Stimulated activated CD8-positive, alpha-beta memory T cell treated with anti-CD3 and anti-CD28 coated beads, Interleukin-4, amount 100 ng/mL, for 1 hour (primary cell): ENCODE data around the gene AP4M1.

Experiments
- DNase-seq, 2 donors: peaks; one replicate each; pipeline ENCODE4 v3.0.0-alpha.2; 2020; ENCODE audit warnings: low read depth in 2 of 2, low spot score in 1 of 2

Gene AP4M1

DNA sequence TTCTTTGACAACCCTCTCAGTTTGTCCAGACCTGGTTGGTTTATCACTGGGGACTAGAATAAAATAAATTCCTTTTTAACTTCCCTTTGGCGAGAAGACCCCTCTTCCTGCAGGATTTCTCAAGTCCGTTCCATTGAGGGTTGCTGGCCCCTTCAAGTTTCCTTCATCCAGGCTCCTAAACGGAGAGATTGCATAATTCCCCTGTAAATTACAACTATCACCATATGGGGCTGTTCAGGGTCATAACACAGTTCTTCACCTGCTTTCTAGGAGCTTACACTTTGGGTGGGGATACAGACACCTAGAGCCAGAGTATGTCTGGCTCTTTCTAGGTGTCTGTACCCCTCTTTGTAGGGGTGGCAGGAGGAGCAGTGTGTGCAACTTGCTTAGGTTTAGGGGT lies 15.9 kb upstream of the AP4M1 start:
- no peak for DNase-seq

DNA sequence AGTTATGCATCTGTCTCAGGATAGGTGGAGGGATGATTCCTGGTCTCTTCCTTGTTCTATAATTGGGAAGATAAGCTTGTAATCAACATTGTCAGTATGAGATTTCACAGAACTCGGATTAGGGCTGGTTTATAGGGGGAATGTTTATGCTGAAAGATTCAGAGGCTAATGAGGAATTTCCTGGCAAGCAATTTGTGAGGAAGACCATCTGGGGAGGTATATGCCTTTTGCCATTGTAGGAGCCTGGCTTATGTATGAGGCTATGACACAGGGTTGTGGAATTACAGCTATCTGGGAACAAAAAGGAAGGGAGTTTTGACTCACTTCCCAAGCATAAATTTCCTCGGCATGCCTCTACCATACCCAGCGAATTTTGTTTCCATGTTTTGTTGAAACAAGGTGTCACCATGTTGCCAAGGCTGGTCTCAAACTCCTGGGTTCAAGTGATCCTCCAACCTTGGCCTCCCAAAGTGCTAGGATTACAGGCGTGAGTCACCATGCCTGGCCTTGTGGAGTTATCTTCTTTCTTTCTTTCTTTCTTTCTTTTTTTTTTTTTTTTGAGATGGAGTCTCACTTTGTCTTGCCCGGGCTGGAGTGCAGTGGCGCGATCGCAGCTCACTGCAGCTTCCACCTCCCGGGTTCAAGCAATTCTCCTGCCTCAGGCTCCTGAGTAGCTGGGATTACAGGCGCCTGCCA lies 14.2 kb upstream of the AP4M1 start:
- DNase-seq, result no peak

DNA sequence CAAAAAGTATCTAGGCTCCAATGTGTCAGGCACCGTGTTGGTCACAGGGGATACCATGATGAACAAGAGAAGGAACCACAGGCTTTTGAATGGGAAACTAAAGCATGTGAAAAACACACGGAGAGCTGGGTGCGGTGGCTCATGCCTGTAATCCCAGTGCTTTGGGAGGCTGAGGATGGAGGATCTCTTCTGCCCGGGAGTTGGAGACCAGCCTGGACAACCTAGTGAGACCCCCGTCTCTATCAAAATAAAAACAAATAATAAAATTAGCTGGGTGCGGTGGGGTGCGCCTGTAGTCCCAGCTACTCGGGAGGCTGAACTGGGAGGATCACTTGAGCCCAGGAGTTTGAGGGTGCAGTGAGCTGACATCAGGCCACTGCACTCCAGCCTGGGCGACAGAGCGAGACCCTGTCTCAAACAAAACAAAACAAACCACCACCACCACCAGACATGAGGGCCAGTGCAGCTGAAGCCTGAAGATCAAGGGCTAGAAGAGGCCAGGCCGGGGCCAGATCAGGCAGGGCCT lies 13.3 kb upstream of the AP4M1 start:
- no peak for DNase-seq

DNA sequence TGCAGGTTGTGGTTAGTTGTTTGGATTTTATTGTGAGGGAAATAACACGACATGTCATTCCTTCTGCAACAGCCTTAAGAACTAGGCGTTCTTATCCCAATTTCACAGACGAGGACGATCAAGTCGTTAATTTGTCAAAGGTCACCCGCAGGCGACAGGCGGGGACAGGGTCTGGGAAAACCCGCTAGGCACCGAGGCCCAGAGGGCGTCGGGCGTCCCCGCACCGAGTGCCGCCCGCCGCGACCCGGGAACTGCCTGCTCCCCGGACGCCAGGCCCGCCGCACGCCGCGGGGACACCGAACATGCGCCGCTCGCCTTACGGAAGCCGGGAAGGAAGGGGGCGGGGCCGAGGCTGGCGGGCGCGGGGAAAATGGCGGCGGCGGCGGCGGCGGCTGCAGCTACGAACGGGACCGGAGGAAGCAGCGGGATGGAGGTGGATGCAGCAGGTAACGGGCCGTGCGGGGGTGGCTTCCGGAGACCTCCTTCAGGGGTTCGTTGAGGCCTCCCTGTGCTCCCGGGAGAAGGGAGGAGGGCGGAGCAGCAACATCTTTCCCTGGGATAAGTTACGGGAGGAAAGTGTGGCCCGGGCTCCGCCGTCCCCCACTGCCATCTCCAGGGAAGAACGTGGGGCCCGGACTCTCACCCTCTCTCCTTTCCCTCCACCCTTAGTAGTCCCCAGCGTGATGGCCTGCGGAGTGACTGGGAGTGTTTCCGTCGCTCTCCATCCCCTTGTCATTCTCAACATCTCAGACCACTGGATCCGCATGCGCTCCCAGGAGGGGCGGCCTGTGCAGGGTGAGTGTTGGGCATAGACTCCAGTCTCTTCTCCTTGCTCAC lies 12.6 kb upstream of the AP4M1 start, which contains the start of gene COPS6:
Gene COPS6 (plus strand): TSS at position 349 of the 837 bp plus-strand sequence. CDS start 22 bp downstream, at position 371.
- DNase-seq, result peak; percentile 60 to 72

DNA sequence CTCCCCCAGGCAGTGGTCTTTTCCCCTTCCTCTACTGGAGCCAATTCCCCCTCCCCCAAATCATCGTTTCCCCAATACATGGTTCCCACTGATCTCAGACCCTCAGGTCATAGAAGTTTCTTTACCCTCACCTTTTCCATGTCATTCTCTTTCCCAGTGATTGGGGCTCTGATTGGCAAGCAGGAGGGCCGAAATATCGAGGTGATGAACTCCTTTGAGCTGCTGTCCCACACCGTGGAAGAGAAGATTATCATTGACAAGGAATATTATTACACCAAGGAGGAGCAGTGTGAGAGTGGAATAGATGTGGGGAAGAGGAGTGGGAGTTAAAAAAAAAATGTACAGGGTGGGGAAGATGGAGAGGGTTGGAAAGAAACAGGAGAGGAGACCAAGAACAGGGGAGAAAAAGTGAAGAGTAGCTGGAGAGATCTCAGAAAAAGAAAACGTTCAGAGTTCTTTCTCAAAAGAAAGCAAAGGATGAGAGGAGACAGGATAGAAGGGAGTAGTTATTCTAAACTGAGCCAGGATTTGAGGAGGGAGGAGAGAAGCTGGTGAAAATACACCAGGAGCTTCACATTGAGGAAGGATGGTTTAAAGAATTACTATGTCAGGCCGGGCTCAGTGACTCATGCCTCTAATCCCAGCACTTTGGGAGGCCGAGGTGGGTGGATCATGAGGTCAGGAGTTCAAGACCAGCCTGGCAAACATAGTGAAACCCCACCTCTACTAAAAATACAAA lies 11.8 kb upstream of the AP4M1 start:
- no peak for DNase-seq

DNA sequence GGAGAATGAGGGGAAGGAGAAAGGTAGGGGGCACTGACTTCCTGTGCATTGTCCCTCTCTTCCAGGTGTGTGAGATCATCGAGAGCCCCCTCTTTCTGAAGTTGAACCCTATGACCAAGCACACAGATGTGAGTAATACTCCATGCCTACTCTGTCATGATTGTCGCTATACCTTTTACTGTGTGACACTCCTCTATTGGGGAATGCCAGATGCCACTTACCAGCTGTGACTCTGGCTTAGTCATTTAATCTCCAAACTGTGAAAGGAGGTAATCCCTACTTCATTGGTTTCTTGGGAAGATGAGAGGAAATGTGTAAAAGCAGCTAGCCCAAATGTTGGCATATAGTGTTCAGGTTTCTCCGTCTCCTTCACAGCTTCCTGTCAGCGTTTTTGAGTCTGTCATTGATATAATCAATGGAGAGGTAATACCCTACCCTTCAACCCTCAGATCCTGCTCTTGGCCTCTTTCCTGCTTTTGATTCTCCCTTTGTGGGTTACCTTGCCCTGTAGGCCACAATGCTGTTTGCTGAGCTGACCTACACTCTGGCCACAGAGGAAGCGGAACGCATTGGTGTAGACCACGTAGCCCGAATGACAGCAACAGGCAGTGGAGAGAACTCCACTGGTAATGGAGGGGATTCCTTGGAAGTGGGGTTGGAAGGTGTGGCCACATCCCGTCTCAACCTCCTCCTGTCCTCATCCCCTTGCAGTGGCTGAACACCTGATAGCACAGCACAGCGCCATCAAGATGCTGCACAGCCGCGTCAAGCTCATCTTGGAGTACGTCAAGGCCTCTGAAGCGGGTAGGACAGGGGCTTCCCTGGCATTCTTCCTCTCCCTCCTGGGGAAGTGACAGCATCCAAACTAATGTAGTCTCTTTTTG lies 10.7 kb upstream of the AP4M1 start:
- no peak for DNase-seq

DNA sequence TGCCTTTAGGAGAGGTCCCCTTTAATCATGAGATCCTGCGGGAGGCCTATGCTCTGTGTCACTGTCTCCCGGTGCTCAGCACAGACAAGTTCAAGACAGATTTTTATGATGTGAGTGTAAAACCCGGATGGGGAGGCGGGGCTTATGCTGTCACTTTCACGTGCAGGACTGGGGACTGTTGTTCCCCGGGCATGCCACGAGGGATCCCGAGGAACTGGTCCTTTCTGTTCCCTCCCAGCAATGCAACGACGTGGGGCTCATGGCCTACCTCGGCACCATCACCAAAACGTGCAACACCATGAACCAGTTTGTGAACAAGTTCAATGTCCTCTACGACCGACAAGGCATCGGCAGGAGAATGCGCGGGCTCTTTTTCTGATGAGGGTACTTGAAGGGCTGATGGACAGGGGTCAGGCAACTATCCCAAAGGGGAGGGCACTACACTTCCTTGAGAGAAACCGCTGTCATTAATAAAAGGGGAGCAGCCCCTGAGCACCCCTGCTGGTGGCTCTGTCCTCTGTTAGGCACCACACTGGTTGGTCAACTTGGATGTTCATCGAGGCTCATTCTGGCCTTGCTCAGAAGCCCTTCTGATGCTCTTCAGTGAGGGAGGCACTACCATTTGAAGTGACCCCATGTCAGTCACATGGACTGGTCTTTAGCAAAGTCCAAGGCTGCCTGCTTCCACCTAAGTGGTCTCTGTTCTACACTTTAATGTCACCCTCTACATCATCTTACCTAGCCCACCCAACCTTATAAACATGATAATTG lies 9.8 kb upstream of the AP4M1 start:
- no peak for DNase-seq

DNA sequence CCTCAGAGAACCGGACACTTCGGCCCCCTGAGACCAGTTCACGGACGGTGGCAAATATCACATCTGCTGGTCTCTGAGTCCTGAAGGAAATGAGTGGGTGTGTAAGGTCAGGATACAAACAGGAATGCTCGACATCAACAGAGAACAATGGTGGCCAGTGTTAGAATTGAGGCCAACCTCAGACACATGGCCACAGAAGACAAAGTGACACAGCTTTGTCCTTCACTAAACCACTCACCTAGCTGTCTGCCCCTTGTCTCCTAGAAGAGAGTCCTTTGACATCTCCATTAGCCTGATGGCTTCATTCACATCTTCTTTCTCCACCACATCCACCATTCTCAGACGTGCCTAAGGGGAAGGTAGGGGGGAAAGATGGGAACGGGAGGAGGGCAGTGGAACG lies 8.4 kb upstream of the AP4M1 start:
- DNase-seq, result no peak

DNA sequence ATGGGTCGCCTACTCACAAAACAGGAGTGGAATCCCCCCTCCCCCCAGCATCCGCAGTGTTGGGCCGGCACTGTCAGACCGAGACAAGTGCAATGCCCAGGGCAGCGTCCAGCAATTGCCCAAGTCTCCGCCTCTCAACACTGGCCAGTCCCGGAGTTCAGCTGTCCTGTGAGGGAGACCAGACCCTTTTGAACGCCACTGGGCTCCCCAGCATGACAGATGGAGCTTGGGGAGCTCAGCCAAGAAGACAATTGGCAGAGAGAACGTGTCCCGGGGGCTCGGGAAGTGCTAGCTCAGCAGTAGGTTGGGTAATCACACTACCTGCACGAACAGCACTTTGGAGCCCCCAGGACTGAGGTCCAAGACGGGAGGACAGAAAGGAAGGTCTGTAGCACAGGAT lies 7.9 kb upstream of the AP4M1 start:
- DNase-seq, result no peak

DNA sequence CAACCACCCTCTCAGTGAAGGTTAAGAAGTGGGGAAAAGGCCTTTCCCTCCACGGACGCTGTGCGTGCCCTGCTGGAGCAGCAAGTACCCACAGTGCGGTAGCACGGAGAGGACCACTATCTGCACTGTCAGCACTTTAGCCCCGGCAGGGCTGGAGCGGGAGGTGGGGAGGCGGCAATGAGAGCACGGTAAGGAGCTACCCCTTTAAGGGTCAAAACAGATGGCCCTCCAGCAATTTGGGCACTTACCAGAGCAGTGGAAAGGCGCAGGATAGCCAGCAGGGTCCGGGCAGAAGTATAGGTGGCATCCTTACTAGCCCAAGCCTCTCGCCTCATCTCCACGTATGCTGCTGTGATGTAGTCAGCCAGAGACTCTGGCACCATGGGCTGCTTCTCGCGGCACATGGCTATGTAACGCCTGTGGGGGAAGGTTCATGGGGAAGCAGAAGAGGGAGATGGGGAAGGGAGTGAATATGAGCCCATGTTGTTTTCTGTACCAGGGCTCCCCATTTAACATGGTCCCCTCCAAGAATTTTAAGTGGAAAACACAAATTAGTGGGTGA lies 7.4 kb upstream of the AP4M1 start:
- no peak for DNase-seq

DNA sequence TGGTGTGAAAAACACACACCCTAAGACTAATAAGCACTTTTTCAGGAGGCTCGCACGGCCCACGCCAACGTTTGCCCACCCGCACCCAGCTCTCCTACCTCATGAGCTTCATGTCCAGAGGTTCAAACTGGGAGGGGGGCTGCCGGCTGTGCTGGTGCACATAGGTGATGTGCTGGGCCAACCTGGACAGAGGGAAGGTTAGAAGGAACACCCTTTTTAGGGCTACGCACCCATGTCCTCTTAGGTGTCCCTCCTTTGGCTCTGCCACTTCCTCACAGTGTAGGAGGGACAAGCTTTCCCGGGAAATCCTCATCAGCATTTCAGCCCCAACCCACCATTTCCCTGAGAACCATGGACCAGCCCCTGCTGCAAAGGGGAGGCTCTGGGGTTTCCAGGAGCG lies 6.2 kb upstream of the AP4M1 start:
- no peak for DNase-seq

DNA sequence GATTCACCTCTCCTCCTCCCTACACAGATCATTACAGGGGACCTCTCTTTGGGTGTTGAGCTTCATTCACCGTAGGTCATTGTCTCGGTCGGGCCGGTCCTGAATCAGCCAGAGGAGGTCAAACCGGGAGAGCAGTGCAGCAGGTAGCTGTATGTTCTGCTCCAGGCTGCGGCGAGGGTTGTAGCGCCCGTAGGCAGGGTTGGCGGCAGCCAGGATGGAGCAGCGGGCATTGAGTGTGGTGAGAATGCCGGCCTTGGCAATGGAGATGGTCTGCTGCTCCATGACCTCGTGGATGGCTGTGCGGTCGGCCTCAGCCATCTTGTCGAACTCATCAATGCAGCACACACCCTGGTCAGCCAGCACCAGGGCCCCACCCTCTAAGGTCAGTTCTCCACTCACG lies 5.7 kb upstream of the AP4M1 start:
- DNase-seq, result no peak

DNA sequence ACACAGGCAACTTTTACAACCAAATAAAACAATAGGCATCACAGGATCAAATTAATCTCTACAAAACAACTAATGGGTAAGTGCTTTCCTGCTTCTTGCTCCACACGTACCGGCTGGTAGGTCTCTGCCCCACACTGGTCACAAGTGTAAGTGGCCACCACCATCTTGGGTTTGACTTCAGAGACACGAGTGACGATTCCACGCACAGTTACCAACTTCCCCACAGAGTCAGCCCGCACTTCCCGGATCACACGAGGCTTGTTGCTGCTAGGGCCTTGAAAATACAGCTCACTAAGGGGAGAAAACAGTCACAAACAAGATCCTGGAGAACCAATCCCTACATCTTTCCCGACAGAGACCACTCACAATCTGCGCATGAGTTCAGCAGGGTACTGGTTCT lies 2.5 kb upstream of the AP4M1 start:
- no peak for DNase-seq

DNA sequence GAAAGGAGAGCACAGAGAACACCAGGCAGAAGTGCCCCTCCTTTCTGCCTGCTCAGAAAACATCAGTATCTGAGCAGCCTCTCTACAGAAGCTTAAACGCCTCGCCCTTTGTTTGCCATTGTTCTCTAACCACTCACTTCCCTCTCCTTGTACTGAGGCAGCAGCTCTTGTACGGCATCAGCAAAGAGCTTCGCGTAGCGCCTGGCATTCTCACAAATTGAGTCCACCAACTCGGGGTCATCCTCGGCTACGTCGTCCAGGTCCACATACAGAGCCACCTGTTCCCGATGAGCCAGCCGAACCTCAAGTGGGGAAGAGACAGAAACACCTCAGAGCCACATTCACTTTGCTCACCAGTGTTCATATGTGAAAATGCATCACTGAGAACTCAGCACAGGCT lies 2.0 kb upstream of the AP4M1 start:
- DNase-seq, result no peak

DNA sequence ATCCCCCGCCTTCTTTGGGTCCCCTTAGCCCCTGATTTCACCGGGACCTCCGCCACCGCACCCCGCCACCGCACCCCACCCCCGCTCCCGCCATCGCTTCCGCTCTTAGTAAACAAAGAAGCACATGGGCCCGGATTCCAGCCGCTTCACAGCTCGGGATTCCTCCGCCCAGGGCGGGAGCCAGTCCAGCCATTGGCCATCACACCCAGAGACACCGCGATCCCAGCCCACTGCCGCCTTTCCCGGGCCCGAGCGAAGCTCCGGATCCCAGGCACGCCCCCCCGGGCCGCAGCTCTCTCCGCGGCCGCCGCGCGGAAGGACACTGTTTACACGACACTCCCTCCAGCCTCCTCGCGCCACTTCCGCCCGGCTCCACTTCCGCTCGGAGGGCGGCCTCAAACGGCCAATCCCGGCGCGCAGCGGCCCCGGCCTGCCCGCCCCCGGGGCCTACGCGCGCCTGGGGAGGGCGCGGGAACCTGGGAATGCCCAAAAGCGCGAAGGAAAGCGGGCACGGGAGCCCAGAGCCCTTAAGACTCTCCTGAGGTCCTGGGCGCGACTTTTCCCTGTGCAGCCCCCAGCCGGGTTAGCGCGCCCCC lies 925 bp upstream of the AP4M1 start:
- peak; percentile 70 to 71 for DNase-seq

DNA sequence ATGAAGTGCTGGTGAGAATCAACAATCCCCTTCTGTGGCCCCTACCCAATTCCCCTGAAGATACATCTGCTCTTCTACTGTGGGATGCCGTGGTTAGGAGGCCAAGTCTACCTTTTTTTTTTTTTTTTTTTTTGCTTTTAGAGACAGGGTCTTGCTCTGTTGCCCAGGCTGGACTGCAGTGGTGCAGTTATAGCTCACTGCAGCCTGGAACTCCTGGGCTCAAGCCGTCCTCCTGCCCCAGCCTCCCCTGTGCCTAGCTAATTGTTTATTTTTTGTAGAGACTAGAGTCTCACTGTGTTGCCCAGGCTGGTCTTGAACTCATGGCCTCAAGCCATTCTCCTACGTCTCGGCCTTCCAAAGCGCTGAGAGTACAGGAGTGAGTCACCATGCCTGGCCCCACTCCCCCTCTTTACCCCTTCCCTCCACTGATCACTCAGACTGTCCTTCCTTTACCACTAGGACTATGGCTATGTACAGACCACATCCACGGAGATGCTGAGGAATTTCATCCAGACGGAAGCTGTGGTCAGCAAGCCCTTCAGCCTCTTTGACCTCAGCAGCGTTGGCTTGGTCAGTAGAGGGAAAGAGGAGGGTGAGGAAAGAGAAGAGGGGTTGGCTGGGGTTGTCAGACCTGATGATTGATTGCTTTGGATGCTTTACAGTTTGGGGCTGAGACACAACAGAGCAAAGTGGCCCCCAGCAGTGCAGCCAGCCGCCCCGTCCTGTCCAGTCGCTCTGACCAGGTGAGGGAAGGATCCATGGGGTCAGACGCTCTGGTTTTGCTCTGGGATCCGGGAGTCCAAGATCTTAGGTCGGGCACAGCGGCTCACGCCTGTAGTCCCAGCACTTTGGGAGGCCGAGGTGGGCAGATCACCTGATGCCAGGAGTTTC lies 1.8 kb downstream of the AP4M1 start:
- no peak for DNase-seq

DNA sequence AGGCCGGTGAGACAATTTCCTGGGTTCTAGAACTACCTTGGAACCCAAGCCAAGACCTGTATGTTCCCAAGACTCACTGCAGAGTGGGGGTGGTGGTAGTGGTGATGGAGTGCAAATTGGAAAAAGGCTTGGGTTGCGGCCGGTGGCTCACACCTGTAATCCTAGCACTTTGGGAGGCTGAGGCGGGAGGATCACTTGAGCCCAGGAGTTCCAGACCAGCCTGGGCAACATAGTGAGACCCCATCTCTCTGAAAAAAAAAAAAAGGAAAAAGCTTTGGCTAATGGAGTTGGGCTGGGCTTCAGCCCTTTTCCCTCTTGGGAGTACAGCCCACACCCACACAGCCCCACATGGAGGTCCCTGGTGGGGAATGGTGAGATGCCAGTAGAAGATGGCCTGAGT lies 4.1 kb downstream of the AP4M1 start:
- no peak for DNase-seq

DNA sequence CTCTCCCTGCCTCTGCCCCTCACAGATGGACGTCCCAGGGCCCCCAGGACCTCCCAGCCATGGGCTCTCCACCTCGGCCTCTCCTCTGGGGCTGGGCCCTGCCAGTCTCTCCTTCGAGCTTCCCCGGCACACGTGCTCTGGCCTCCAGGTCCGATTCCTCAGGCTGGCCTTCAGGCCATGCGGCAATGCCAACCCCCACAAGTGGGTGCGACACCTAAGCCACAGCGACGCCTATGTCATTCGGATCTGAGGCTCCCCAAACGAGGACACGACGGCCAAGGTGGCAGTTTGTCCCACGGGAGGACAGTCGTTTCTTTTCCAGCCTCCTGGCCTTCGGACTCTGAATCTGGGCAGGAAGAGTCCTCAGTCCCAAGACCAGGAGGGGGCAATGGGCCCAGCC lies 5.2 kb downstream of the AP4M1 start:
- no peak for DNase-seq
